GM21786 (cell line): Measurements from ENCODE around the gene PPM1M.

Experiments
- ATAC-seq: cut with Tn5 transposase; IDR thresholded peaks from one replicate; pipeline ENCODE4 v1.9.1; 2021; ENCODE audit not compliant: unreplicated experiment

Gene PPM1M

DNA sequence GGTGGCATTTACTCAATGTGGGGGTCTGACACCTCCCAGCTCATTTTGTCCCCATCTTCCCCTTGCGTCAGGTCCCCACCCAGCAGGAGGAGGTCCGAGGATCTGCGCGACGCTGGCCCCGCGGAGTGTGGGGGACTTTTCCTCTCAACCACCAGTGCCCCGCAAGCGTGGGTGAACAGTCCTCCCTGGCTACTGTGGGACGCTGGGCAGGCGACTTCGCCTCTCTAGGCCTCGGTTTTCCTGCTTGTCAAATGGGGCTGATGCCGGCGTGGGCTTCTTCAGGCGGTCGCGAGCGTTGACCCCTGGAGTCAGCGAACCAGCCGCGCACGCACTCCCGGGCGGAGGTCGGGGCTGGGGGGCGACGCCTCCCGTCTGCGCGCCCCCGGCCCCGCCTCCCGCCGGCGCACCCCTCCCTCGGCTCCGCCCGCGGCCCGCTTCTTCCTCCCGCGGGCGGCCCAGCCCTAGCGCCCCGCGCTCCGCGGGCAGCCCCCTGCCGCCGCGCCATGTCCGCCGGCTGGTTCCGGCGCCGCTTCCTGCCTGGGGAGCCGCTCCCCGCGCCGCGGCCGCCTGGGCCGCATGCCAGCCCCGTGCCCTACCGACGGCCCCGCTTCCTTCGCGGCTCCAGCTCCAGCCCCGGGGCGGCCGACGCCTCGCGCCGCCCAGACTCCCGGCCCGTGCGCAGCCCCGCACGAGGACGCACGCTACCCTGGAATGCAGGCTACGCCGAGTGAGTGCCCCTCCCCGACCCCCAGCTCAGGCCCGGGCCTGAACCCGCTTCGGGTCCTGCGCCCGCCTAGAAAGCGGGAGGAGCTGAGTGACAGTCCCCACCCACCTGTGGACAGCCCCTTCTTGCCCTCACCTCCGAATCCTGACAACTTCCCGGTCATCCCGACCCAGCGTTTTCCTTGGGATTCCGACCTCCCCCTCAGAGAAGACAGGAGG is at the start of gene PPM1M:
TSS of gene PPM1M (plus strand) at position 438 of the 942 bp plus-strand sequence. CDS start at position 504, 66 bp downstream.
- ATAC-seq, result no peak

GRCh38 chr3:52195823-52196331 is 49.7 kb upstream of the PPM1M start:
- ATAC-seq, result no peak

- ATAC-seq, result no peak
Observed at GRCh38 chr3:52196977-52197376, 48.6 kb upstream of the PPM1M start.

- no peak for ATAC-seq
Observed at GRCh38 chr3:52197499-52197841, 48.1 kb upstream of the PPM1M start.

- peak; percentile 88 for ATAC-seq
Observed at GRCh38 chr3:52197842-52198625, 47.5 kb upstream of the PPM1M start, which contains the start of gene ALAS1. TSS of gene ALAS1 (plus strand) at chr3:52198160. CDS start at chr3:52199242, 1,082 bp downstream.

GRCh38 chr3:52198643-52199608 is 46.6 kb upstream of the PPM1M start:
- ATAC-seq, result no peak

DNA sequence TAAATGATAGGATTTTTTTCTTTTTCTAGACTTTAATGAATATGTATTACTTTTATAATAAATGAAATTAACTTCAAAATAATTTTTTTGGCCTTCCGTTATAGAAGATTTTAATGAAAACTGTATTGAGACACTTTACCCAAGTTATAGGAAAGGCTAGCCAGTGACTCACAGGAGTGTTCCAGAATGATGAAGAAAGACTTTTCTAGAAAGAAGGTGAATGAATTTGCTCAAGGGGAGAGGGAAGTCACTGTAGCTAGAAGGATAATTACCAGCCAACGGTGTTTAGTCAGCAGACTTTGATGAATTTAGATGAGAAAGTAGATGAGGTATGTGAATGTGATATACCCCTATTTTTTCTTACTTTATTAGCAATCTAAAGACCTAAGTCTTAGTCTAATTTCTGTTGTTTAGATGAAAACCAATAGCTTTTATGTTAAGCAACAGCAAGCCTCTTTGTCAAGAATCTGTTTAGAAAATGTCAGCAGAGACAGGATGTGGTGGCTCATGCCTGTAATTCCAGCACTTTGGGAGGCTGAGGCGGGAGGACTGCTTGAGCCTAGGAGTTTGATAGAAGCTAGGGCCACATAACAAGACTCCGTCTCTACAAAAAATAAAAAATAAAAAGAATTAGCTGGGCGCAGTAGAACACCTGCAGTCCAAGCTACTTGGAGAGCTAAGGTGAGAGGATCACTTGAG is 44.4 kb upstream of the PPM1M start:
- ATAC-seq, result no peak

DNA sequence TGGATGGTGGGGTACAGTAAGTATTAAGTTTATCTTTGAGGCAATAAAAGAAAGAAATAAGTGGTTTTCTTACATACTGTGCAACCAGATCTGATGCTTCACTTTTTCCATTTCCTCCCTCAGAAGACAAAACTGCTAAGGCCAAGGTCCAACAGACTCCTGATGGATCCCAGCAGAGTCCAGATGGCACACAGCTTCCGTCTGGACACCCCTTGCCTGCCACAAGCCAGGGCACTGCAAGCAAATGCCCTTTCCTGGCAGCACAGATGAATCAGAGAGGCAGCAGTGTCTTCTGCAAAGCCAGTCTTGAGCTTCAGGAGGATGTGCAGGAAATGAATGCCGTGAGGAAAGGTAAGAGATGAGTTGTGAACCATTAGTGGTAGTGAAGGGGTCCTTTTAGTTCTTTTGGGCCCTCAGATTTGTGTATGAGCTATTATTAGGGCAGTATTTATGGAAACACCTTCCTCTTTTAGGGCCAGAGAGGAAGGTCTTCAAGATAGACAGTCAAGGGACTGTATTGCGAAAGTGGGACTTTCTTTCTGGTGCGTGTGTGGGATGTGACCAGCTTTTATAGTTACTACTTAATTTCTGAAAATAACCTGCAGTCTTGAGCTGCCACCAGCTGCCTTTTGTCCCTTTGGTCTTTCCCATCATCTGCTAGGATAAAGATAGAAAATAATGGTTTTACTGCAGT is 43.0 kb upstream of the PPM1M start:
- no peak for ATAC-seq

DNA sequence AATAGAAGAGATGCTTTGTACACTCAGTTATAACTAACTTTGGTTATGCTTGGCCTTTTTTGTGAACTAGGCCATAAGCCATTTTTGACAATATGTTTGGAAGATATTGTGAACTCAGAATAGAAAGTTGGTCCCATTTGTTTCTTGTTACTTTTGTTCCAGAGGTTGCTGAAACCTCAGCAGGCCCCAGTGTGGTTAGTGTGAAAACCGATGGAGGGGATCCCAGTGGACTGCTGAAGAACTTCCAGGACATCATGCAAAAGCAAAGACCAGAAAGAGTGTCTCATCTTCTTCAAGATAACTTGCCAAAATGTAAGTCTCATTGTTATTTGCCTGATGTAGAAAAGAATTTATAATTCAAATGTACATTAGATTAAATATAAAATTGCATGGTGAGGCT is 41.9 kb upstream of the PPM1M start:
- no peak for ATAC-seq

GRCh38 chr3:52204337-52205073 is 41.1 kb upstream of the PPM1M start:
- ATAC-seq, result no peak

- no peak for ATAC-seq
Observed at GRCh38 chr3:52205727-52206372, 39.7 kb upstream of the PPM1M start.

DNA sequence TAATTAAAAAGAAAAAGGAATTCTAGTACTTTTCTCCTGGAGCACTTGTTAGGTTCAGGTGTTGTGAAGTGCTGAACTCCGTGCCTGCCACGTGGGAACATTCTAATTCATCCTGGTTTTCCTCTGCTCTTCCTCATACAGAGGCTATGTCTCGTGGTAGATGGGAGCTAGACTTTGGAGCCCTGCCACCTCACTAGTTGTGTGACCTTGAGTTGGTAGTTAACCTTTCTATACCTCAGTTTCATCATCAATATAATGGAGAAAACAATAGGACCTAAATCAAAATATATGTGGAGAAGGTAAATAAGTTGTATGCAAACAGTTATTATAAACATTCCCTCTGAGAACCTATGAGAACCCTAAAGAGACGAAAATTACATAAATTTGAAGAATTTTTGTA is 37.0 kb upstream of the PPM1M start:
- ATAC-seq, result no peak

GRCh38 chr3:52210037-52210436 is 35.5 kb upstream of the PPM1M start:
- ATAC-seq, result no peak

GRCh38 chr3:52210550-52211046 is 35.0 kb upstream of the PPM1M start:
- ATAC-seq, result no peak

DNA sequence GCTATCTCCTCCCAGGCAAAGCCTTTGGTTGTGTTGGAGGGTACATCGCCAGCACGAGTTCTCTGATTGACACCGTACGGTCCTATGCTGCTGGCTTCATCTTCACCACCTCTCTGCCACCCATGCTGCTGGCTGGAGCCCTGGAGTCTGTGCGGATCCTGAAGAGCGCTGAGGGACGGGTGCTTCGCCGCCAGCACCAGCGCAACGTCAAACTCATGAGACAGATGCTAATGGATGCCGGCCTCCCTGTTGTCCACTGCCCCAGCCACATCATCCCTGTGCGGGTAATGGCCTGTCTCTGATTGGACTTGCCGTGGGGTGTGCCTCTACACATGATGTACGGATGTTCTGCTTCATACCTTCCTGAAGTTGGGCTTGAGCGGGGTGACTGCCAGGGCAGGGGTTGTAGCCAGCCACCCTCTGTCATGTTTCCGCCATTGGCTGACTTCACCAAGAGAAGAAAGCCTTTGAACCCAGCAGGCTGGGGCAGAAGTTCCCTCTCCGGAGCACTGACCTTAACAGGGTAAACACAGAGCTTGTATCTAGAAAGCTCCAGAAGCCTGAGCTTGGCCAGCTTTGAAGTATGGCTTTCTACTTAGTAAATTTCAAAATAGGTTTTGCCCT is 34.2 kb upstream of the PPM1M start:
- no peak for ATAC-seq

DNA sequence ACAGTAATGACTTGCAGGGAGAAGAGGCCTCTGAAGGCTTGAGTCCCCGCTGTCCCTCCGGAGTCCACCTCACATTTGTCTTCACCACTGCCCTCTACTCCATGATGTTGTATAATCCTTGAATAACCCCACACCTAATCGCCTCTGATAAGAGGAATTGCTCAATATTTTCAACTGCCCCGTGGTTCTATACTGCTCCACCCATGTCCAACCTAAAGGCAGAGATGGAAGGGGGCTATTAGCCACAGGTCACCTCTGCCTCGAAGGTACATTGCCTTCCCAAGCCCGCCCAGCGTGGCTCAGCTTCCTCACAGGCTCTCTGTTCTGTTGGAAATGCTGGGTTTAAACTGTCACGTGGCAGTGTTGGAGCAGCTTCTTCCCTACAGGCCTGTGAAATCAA is 32.6 kb upstream of the PPM1M start:
- ATAC-seq, result no peak

DNA sequence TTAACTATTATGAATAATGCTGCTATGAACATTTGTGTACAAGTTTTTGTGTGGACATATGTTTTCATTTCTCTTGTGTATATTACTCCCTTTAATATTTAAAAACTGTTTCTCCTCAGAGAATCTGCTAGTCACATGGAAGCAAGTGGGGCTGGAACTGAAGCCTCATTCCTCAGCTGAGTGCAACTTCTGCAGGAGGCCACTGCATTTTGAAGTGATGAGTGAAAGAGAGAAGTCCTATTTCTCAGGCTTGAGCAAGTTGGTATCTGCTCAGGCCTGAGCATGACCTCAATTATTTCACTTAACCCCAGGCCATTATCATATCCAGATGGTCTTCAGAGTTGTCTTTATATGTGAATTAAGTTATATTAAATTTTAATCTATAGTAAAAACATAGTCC is 31.7 kb upstream of the PPM1M start:
- no peak for ATAC-seq

GRCh38 chr3:52215351-52215750 is 30.2 kb upstream of the PPM1M start:
- no peak for ATAC-seq
